Stimulated activated CD4-positive, alpha-beta T cell treated with anti-CD3 and anti-CD28 coated beads, TNF-alpha, amount 100 ng/mL, for 24 hours (primary cell): ENCODE measurements around the gene RAB11FIP4.

ENCODE experiments used
- DNase-seq, 3 experiments: peaks; one replicate each; pipeline ENCODE4 v3.0.0-alpha.2; 2020; ENCODE audit warnings: low read depth in 3 of 3

Gene RAB11FIP4

DNA sequence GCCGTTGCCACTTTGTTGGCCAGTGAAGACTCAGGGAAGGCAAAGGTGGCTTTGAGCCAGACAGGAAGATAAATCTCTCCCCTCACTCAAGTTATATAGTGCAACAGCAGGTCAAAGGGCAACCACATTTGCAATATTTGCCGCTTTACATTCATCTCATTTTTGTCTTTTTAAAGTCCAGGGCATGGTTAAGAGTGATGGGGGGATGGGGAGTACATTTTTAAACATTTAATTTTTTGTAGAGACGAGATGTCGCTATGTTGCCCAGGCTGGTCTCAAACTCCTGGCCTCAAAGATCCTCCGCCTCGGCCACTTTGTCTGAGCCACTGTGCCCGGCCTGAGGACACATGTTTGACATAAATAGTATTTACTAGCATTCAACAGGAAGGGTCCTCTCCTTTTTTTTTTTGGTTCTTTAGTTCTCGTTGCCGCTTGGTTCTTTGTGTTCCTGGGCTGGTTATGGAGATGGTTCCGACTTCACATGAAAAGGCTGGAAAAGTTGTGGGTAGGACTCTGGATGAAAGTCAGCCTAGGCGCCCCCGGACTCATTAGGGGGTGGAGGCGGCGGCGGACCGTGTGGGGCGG is 95.7 kb downstream of the RAB11FIP4 start:
- no peak for DNase-seq

DNA sequence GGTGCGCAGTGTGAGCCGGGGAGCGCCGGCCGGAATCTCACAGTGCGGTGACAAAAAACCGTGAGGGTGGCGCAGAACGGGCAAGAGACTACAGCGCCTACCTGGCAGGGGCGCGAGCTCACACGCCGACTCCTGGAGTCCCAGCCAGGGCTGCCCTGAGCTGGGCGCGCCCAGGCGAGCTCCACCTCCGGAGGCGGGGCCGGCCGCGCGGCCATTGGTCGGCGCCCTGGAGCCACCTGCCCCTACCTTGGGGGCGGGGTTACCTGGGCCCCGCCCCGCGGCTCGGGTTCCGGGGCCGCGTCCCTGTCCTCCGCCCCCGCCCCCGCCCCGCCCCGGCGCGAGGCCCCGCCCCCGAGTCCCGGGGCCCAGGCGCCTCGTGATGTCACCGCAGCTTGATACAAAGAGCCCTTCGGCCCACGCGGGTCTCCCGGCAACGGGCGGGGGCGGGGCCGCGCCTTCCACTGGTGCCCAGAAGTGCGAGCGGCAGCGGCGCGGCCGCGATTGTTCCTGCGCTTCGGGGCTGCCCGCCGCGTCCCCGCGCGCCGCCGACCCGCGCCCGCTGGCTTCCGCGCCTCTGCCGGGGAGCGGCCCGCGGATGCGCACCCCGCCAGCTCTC is 96.3 kb downstream of the RAB11FIP4 start:
- DNase-seq = peak; percentile 81 to 92 (median 82)

DNA sequence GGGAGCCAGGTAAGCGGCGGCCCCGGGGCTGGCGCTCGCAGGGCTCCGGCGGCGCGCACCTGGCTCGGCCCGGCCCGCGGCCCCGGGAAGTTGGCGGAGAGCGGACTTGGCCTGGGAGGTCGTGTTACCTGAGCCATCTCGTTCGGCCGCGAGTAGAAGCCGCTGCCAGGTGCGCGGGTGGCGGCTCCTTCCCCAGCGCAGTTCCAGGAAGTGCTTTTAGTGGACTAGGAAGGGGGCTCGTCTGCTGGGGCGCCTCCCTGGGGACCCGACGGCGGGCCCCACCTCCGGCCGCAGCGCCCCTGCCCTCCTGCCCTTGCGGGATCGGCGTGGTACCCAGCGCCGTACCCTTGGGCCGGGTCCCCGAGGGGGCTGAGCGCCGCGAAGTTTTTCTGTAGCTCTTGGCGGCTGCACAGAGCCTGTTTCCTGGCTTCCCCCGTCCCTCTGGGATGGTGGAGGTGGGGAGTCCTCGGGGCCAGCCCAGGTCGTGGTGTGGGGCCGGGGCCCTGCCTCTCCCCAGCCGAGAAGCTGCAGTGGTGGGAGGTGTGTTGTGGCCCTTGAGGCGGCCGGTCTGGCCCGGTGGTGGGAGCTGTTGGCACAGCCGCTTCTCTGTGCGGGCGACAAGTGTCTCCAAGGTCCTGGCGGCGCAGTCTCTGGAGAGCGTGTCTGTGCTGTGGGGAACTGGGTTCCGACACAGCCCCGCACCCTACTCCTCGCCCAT is 96.9 kb downstream of the RAB11FIP4 start:
- no peak for DNase-seq

DNA sequence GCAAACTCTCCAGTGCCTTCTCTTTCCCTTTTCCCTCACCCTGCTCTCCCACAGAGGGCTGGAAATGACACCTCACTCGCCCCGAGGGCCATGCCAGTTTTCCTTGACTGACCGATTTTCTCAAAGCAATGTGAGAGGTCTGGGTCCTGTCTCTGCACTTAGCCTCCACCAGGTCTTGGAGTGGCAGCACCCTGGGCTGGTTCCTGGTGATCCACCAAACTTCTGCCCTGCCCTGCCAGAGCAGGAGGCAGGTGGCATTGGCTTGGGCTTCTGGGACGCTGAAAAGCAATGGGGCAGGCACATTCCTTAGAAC is 97.5 kb downstream of the RAB11FIP4 start:
- no peak for DNase-seq

DNA sequence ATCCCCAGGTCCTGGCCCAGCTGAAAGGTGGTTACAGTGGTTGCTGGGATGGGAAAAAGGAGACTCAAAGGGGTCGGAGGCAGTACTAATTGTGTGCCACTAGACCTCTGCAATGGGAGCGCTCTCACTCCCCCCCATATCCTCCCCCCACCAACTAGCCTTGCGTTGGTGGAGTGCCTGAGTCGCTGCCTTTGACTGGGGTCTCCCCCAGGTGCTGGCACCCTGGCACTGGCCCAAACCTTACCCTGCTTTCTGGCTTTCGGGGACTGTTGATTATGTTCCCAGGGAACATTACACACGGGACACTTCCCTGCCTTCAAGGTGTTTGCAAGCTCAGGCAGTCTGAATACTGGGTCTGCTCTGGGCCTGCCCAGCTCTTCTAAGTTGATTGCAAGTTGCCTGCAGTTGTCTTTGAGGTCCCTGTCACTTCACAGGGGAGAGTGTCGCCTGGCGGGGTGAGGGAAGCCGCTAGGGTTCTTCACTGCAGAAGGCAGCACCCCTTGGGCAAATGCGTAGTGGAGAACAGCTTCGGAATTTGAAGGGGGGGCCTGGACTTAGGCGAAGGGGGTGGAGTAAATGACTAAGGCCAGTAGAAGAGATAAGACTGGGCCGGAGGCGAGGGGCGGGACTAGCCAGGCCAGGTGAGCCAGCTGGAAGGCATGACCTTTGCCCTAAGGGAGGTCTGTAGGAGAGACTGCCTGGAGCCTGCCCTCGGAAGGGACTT is 98.0 kb downstream of the RAB11FIP4 start:
- DNase-seq = no peak

DNA sequence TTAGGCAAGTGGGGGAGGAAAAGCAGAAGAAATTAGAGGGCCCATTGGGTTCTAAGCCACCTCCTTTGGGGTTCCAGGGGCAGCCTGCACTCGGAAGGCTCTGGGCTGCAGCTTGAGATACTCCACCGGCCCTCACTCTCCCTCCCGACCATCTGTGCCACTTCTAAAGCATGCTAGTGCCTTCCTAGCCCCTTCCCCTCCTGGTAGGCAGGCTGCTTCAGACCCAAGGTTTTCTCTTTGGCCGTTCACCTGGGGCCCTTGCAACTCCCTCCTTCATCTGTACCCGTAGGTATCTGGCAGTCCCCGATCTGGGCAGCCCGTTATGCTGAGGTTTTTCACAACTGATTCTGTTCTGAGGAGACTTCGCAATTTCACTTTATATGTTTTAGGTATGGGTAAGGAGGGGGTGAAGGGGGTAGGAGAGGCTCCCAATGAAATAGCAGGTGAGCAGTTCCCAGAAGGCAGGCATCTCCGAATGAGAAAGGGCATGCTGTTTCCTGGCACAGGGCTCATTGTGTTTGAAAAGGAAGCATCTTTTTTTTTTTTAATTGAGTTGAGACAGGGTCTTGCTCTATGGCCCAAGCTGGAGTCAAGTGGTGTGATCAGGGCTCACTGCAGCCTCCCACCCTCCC is 98.7 kb downstream of the RAB11FIP4 start:
- DNase-seq = no peak

DNA sequence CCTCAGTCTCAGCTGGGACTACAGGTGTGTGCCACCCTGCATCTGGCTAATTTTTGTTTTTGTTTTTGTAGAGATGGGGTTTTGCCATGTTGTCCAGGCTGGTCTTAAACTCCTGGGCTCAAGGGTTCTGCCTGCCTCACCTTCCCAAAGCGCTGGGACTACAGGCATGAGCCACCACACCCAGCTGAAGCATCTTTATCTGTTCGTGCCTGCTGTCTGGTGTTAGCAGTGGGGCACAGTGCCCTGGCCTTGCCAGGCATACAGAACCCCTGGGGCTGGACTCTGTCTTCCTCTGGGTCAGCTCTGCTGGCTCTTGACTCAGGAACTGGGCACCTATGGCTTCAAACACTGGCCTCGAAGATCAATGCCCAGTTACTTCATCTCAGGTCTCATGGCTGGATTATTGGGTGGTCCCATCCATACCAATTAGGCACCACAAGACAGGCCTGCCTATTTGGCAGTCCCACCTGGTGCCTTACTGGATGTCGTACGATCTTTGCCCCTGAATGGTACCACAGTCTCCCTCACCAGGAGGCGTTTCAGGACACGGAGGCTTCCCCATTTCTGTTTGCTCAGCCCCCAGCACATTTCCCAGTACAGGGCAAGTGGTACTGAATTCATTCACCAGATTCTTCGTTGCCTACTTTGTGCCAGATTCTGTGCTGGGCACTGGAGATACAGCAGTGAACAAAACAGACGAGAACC is 99.3 kb downstream of the RAB11FIP4 start:
- DNase-seq = no peak

DNA sequence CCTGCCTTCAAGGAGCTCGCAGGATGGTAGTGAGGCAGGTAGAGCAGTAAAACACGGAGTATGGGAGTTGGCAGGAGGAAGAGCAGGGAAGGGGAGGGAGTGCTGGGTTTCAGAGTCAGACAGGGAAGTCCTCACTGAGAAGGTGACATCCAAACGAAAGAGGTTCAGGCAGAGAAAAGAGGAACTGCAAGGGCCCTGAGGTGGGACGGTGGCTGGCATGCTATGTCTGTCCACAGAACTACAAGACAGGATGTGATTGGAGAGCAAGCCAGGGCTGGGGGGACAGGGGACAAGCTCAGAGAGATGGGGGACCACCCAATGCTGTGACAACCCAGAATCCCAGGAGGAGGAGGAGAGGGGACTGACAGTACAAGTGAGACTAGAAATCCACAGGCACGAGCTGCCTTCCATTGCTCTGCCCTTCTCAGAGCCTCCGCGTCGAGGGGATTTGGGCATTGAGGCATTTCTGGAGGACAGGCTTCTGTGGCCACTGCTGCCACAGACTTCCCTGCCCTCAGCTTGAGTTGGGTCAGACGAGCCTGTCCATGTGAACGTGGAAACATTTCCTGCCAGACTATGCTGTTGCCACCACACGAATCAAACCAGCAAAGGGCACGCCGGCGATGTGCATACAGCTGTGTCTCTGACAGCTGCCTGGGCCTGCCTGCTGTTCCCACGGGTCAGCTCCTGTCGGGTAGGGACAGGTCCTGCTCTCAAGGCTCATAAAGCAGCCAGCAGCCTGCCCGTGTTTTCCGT is 100.1 kb downstream of the RAB11FIP4 start:
- no peak for DNase-seq

DNA sequence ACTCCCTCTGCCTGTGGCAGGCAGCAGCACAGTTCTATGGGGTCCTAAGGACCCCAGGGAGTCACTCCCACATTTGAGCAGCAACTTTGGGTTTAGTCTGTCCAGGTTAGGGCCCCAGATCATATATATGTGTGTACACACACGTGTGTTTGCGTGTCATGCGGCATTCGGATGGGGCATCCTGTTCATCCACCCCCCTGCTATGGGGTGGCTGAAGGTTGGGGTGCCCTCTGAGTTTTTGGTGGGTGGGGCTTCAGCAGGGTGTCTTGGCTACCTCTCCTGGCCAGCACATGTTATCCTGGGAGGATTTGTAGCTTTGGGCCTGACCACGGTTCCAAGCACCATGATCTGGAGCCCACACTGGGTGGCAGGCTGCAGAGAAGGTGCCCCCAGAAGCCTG is 100.7 kb downstream of the RAB11FIP4 start:
- DNase-seq = no peak

DNA sequence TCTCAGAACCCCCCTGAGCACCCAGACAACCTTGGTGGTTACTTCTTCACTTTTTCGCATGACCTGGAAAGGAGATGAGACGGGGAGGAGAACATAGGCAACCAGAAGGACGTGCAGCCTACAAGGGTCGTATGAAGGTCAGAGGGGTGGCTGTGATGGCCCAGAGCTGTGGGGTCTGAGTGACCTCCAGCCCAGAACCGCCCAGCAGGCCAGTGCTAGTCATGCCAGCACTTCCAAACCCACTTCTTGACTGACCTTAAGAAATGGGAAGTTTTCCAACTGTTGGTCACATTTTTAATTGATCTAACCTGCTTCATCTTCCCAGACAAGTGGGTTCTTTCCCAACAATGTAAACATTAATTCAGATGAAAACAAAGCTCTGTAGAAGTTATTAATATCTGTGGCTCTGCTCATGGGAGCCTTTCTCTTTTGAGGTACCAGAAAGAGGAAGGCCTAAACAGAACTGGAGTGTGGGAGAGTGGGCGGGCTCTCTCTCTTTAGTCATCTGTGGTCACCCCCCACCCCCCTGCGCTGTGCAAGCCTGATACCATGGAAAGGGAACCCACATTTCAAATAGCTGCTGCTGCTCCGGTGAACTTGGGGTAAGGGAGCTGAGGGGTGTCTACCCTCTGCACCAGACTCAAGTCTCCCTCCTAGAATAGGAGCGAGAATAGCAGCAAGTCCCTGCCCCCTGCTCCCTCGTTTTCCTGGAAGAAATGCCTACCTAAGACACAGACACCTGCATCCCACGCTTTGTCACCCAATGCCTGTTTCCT is 101.6 kb downstream of the RAB11FIP4 start:
- peak; percentile 59 to 87 (median 76) for DNase-seq

DNA sequence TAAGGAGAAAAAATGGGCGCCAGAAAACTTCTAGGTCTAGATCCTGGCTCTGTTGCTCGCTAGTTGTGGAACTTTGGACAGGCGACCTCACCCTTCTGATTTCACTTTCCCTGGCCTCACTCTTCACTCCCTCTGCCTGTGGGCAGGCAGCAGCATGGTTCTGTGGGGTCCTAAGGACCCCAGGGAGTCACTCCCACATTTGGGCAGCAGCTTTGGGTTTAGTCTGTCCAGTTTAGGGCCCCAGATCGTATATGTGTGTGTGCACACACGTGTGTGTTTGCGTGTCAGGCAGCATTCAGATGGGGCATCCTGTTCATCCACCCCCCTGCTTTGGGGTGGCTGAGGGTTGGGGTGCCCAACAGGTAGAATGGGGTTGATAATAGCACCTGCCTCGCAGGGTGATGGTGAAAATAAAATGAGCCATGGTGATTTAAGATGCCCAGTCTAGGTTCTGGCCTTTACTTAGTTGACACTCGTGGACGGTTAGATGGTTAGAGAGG is 102.2 kb downstream of the RAB11FIP4 start:
- DNase-seq = no peak

DNA sequence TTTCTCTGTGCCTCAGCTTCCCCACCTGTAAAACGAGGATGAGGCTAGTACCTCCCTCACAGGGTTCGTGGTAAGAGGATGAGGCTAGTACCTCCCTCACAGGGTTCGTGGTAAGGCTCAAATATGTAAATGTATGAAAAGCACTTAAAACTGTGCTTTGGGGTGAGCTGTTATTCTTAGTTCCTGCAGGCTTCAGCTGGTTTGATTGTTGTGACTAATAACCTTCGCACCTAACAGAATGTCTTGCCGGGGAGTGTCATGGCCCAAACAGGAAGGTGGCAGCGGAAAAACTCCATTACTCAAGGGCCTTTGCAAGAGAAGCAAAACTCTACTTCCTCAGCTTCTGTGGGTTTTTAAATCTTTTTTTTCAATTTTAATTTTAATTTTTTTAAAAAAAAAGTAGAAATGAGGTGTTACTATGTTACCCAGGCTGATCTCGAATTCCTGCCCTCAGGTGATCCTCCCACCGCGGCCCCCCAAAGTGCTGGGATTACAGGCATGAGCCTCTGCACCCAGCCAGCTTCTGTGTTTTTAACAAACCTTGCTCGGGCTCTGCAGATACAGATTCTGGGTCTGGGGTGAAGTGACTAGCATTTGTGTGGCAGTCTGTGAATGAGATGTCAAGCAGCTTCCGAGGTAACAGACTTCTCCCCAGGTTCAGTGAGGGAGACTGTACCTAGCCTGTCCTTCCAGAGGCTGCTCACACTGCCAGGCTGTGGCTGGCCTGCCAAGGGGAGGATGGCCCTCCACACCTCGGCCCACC is 103.0 kb downstream of the RAB11FIP4 start:
- DNase-seq = peak in 2 of 3 experiments; percentile 48 to 61

DNA sequence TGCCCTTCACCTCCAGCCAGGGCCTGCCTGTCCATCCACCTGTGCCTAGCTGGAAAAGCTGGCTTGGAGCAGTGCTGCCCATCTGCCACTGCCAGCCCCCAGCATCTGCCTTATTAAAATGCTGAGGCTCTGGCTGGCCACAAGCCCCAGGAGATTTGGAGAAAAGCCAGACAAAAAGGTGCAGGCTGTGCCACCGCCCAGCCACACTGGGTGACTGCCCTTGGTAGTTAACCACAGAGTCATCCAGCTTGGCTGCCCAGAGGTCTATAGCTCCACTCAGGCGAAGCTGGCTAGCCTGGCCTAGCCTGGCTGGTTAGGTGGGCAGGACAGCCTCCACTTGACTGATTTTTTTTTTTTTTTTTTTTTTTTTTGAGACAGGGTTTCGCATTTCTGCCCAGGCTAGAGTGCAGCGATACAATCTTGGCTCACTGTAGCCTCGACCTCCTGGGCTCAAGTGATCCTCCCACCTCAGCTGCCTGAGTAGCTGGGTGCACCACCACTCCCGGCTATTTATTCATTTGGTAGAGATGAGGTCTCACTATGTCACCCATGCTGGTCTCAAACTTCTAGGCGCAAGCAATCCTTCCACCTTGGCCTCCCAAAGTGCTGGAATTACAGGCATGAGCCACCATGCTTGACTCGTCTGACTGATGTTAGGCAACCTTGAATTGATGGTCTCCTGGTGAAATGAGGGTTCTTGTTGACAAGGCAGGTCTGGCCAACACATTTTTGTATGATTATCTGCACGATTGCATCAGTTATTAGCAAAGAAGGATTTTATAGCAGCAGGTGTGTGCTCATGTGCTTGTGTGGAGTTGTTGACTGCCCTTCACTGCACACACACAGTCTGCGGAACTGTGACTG is 103.8 kb downstream of the RAB11FIP4 start:
- DNase-seq = no peak

DNA sequence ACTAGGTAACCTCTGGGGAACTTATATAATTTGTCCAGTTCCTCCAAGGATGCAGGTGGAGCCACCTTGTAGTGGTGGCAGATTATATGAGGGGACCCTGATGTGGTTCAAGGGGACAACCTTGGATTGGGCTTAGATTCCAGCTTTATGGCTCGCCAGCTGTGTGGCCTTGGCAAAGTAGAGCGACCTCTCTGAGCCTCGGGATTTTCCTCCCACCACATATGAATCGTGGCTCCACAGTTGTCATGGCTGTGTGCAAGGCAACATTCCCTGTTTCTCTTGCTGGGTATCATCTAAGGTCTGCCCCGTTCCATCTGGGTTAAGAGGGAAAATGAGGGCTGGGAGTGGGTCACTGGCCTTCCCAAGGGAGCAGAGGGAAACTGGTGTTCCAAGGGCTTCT is 104.6 kb downstream of the RAB11FIP4 start:
- no peak for DNase-seq

DNA sequence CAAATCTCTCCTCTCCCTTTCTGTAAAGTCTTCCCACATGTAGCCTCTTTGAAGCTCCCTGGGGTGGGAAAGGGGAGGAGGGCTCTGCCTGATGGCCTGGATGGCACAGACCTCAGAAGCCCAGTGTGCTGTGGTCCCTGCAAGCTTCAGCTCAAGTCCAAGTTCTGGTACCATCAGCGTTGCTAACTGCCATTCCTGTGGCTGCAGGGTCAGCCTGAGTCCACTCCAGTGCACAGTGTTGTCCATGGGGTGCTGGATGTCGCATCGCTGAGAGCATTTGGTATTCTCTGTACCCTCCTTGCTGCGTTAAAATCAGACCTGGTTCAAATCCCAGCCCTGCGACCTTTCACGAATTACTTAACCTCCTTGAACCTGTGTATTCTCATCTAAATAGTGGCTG is 105.1 kb downstream of the RAB11FIP4 start:
- DNase-seq = no peak

DNA sequence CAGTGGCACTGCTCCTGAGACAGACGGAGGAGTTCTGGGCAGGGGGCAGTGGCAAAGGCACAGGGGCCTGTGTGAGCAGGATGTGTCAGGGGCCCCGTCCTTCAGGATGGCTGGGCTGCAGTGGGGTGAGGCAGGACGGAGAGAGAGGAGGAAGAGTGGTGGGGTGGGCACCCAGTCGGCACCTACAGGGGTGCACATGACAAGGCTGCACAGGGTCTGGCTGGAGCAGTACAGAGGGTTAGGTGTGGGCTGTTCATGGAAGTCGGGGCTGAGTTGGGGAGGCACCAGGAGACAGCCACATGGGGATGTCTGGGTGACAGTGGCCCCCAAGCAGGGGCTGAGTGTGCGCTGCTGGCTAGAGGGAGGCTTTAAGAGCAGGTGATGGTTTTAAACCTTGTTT is 106.0 kb downstream of the RAB11FIP4 start:
- DNase-seq = no peak

DNA sequence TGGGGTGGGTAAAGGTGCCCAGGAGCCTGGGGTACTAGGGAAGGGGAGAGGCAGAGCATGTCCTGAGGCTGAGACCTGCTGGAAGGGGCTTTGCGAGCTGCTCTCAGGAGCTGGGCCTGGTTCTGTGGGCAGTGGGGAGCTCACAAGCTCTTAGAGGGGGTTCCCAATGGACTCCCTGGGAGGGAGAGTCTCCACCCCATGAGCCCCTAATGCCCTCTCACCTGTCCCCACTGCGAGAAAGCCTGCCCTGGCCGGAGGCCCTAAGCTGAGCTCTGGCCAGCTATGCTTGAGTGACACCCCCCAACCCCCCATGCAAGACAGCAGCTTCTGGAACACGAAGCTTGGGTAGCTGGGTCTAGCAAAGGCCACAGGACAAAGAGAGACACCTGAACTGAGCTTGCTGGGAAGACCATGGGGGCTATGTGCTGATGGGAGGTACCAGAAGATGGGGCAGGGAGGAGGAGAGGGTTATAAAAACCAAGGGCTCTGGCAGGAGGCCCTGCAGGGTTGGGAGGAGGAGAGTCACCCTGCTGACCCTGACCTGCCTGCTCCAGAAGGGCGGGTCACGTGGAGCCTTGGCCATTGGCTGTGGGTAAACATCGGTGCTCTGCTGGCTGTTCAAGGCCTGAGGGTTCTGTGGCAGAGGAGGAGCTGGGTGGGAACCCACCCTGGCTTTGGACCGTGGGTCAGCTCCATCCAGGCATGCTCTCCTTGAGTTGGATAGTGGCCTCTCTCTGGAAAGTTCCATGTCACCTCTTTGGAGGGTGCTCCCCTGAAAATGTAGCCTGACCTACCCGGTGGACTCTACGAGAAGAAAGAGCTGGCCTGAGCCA is 106.7 kb downstream of the RAB11FIP4 start:
- no peak for DNase-seq
